MM.1S (cell line): ENCODE results near the gene RETSAT.

ENCODE experiments used
- CTCF ChIP-seq: fragments of 300-600 bp; sonication (generic); IDR thresholded peaks from 2 replicates; pipeline ENCODE4 v1.5.1; 2016; ENCODE audit warnings: antibody characterized with exemption, low read length, mixed read lengths
- EZH2 ChIP-seq: fragments of 300-600 bp; sonication (generic); optimal IDR thresholded peaks from 2 replicates; pipeline ENCODE3; 2017; ENCODE audit warnings: low read depth, mild to moderate bottlenecking, antibody characterized with exemption, low read length, mixed read lengths
- EZH2phosphoT487 ChIP-seq: fragments of 300-600 bp; sonication (generic); IDR thresholded peaks from 2 replicates; pipeline ENCODE4 v1.6.1; 2018; ENCODE audit warnings: antibody characterized with exemption, low read length

DNA sequence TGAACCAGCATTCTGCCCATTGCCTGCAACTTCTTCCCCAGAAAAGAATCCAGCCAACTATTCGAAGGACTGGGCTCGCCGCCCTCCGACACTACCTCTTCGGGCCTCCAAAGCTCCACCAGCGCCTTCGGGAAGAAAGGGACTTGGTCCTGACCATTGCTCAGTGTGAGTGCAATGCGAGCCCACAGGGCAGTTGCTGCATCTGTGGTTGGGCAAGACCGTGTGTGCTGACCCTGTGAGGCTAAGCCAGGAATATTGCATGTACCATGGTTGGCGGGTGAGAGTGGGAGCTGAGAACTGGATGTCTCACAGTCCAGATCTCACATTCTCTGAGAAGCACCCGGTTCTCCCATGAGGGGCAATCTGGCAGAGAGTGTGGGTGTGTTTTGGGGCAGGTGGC is 16.7 kb upstream of the RETSAT start:
- TF ChIP-seq EZH2 (no peak), CTCF (no peak), EZH2phosphoT487 (no peak)
